DMS153 treated with DMSO at 0.1 percent for 48 hours (cell line): ENCODE measurements around the gene DIAPH2.
"Not testable (repeated sequence)": the region's sequence is repeated elsewhere in the genome, so short reads cannot be mapped to it uniquely, and the experiment has no call there.

Experiments used
- DNase-seq: peaks from one replicate; lab custom pipeline; 2025; ENCODE audit not compliant: unreplicated experiment; lab: John Stamatoyannopoulos, UW

DIAPH2 gene

GRCh38 chrX:96684339-96685209, at the start of gene DIAPH2:
Gene DIAPH2, plus strand, starts transcription at chrX:96684842.
- DNase-seq = no peak

- DNase-seq = no peak
These were observed 34.6 kb upstream of the DIAPH2 start for GRCh38 chrX:96650023-96650422.

DNA sequence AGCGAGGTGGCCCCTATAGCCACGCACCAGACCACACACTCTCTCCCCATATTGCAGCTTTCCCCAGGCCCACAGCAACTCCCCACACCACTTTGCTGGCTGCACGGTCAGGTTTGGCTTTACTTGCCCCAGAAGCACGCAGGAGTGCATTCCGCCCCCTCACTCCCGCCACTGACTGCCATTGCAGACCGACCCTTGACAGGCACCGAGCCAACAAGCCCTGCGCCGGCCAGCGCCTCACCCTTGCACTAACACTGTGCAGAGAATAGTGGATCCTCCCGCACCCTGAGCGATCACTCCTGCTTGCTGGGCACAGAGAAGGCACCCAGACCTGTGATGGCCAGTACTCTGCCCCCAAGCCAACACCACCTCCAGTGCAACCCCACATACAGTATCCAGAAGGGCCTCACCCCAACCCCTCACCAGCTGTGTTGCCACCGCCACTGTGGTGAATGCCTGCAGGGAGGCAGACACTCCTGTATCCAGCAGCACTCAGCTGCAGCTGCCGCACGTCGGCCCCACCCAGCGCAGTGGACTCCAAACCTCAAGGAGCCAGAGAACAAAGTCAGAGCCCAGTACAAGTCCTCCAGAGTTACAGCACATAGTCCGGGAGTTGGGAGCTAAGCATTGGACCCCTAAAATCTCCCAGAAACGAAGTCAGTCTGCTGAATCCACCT, 28.6 kb upstream of the DIAPH2 start:
- no peak for DNase-seq

DNA sequence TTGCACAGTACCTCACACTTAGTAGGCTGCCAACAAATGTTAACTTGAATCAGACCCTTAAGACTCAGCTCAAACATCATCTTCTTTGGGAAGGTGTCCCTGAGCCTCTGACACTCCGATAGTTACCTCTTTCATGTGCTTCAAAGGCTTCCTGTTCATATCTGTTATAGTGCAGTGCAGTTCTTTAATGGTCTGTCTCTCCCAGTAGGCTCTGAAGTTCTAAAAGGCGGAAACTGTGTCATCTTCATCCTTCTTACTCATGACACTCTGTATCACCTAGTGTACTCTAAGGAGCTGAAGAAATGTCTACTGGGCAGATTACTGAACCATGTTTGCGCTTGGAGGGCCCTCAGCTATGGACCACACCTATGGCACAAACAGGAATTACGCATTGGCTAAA, 2.1 kb upstream of the DIAPH2 start:
- no peak for DNase-seq

DNA sequence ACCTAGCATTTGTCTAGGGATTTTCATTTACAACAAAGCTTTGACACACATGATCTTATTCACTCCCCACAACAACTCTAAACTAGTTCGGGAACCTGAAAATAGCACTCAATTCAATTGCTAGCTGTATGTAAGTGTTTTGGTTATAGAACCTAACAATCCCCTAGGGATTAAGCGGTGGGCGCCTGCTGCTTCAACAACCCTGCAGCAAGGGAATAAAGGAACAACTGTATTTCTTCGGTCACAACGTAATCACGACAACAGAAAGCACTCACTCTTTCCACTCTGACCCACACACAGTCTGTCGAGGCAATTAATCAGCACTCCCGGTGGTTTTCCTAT, 674 bp upstream of the DIAPH2 start:
- no peak for DNase-seq

DNA sequence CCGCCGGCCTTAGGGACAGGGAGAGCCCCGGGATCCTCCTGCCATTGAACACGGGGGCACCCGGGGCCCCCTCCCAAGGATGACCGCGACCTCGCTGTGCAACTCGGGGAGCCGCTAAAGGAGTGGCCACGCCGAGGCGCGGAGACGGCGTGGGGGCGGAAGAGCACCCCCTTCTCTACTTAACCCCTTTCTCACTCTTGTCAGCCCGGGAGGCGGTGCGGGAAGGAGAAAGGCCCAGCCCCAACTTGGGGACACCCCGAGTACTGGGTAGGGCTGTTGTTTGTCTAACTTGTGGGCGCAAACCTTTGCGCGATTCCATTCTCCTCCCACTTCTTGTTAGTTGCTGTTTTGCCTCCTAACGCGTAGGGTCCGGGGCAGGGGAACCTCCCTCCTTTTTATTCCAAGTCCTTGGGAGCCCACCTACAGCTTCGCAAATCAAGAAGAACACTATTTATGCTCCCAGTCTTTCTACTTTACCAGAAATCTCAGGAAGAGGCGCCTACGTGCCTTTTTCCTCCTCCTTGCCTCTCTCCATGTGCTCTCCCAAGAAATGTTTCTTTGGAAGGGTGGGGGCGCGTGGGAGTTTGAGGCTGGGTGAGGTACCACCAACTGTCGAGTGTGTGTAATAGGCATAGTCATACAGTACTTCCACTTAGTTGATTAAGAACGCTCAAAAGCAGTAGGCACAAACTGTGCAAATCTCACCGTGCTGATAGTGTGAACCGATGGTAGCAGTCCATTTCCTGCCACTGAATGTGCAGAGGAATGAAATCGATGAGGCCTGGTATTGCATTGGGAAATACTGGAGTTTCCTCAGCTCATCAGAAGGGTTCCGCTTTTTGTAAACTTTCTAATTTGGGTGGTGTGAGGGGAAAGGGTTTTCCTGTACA, 813 bp downstream of the DIAPH2 start:
- DNase-seq = no peak

GRCh38 chrX:96687776-96688175, 3.1 kb downstream of the DIAPH2 start:
- DNase-seq = no peak

- no peak for DNase-seq
These were observed 4.1 kb downstream of the DIAPH2 start for GRCh38 chrX:96688789-96689188.

DNA sequence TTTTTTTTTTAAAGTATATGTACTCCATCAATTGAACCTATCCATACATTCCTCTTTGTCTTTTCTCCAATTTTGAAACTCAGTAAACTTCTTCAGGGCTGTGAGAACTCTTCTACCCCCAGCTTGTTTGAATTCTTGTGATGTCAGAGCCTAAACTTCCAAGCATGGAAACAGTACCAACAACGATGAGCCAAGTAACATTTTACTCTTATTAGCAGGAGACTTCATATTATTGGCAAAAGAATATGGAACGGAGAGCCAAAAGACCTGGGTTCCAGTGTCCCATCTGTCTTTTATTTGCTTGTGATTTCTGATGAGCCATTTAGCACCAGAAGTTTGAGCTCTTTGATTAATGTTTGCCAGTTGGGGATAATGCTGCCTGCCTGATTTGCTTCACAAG, 5.3 kb downstream of the DIAPH2 start:
- DNase-seq = no peak

- DNase-seq = no peak
These were observed 7.8 kb downstream of the DIAPH2 start for GRCh38 chrX:96692454-96692853.

- DNase-seq = no peak
These were observed 8.2 kb downstream of the DIAPH2 start for GRCh38 chrX:96692890-96693289.

DNA sequence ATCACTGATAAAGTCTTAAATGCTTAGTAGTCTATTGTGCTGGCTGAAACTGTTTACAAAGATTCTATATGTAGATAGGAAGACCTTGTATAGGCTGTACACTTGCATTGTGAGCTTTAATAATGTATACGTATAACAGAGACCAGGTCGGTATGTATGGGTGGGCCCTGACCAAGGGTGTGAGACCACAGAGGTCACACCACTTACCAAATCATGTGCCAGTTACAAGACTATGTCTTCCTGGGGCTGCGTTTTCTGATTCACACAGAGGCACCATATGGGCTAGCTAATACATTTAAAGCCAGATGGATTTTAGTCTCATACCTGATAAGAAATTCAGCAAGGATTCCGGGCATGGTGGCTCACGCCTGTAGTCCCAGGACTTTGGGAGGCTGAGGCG, 8.8 kb downstream of the DIAPH2 start:
- DNase-seq = no peak

DNA sequence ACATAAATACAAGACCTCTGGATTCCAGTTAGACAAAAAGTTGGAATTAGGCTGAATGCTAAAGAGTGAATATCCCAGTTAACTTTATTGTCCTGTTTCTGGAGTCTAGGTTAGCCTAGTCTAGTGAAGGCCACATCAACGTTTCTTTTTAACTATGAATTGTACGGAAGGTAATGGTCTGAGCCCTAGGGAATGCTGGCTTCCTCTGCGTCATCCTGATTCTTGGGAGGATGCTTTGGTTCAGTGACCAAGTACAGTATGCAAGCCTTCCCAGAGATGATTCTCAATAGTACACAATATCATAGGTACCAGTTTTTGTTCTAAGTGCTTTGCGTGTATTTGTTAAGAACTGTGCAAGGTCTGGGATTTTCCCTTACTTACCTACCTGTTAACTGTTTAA, 11.8 kb downstream of the DIAPH2 start:
- DNase-seq = no peak

GRCh38 chrX:96700625-96701024, 16.0 kb downstream of the DIAPH2 start:
- DNase-seq = no peak

- no peak for DNase-seq
These were observed 18.7 kb downstream of the DIAPH2 start for GRCh38 chrX:96703379-96703778.

DNA sequence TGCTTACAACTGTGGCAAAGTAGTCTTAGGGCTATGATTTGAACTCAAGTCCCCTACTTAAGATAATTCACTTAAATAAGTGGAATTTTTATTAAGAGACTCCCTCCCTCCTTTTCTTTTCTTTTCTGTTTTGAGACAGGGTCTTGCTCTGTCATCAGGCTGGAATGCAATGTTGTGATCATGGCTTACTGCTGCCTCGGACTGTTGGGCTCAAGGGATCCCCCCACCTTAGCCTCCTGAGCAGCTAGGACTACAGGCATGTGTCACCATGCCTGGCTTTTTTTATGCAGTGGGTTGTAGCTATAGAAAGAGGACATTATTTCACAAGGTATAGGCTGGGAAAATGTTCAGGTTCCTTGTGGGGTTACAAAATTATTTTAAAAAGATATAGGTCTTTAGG, 19.2 kb downstream of the DIAPH2 start:
- DNase-seq = no peak

DNA sequence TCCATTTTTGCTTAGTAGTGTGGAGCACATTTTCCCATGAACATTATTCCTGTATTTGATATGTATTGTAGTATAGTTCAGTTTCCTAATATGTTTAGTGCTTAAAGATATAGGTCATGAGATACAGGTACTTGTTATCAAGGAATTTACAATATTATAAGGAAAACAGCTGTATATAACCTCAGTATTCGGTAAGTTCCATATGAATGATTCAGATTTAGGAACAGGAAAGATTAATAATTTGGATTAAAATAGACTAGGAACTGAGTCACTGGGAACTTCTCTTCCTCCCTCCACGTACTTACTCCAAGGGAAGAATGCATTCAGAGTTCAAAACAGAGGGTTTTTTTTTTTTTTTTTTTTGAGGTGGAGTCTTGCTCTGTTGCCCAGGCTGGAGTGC, 20.0 kb downstream of the DIAPH2 start:
- DNase-seq = no peak

- DNase-seq = no peak
These were observed 21.3 kb downstream of the DIAPH2 start for GRCh38 chrX:96705905-96706304.

DNA sequence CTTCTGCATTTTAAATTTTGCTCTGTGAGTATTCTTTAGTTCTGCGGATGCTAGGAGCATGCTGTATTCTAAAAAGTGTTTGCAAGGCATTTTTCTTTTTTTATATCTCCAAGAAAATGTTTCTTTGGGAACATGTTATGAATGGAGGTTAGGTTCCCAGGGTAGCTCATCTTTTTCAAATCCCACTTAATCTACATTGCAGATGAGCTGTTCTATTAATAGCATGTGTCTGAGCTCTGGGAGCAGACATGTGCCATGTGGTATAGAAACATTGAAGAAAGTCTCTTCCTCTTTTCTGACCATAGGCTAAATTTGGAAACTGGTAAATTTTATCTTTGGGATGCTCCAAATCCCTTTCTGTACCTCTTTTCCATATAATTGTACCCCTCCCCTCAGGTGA, 23.2 kb downstream of the DIAPH2 start:
- no peak for DNase-seq

GRCh38 chrX:96710031-96710430, 25.4 kb downstream of the DIAPH2 start:
- DNase-seq = no peak

- no peak for DNase-seq
These were observed 28.7 kb downstream of the DIAPH2 start for GRCh38 chrX:96713303-96713702.

- DNase-seq = not testable (repeated sequence)
These were observed 29.8 kb downstream of the DIAPH2 start for GRCh38 chrX:96714393-96714792.
